Esophagus muscularis mucosa (tissue), 4 donors: ENCODE results near the gene KLC1. TPM values are rescaled to one million over a fixed set of nuclear protein-coding genes. Genes with fewer than 3 reads are reported as not detected.

Experiments
- DNase-seq: peaks from one replicate; pipeline ENCODE4 v3.0.0-alpha.2; 2017; ENCODE audit errors: extremely low spot score
- H3K27ac ChIP-seq, 4 donors: fragments of 200-600 bp; sonication (generic); replicated peaks in 1 of 4; 1 replicate in 3 of 4; 2 replicates in 1 of 4; pipeline ENCODE4 v1.5.1; 2016 to 2019; ENCODE audit warnings: mild to moderate bottlenecking in 1 of 4
- H3K27me3 ChIP-seq, 4 donors: fragments of 200-600 bp; sonication (generic); one replicate each; pipeline versions ENCODE4 v1.5.1 to v1.6.0; 2016 to 2019
- H3K36me3 ChIP-seq, 4 donors: fragments of 200-600 bp; sonication (generic); one replicate each; pipeline ENCODE4 v1.5.1; 2016 to 2019
- H3K4me1 ChIP-seq, 4 donors: fragments of 200-600 bp; sonication (generic); one replicate each; pipeline ENCODE4 v1.5.1; 2016 to 2019
- H3K4me3 ChIP-seq, 4 donors: fragments of 200-600 bp; sonication (generic); 1 replicate in 2 of 4; 2 replicates in 2 of 4; pipeline ENCODE4 v1.5.1; 2016 to 2019; ENCODE audit warnings: mild to moderate bottlenecking in 4 of 4, moderate library complexity in 1 of 4
- H3K9me3 ChIP-seq, 4 donors: fragments of 200-600 bp; sonication (generic); 1 replicate in 3 of 4; 2 replicates in 1 of 4; pipeline ENCODE4 v1.5.1; 2016 to 2019
- CTCF ChIP-seq, 3 experiments: fragments of 200-600 bp in 2 of 3; fragments of 450-650 bp in 1 of 3; sonication (generic) in 2 of 3; IDR thresholded peaks; one replicate each; pipeline ENCODE4 v1.5.1; 2017 to 2019; ENCODE audit warnings: antibody characterized with exemption in 3 of 3, mild to moderate bottlenecking in 2 of 3, moderate library complexity in 1 of 3
- EP300 ChIP-seq: sonication (generic); formaldehyde crosslinking; IDR thresholded peaks from one replicate; pipeline ENCODE4 v1.6.1; 2017; ENCODE audit warnings: antibody characterized with exemption
- POLR2A ChIP-seq: fragments of 450-650 bp; IDR thresholded peaks from one replicate; pipeline ENCODE4 v1.6.1; 2017; ENCODE audit warnings: antibody characterized with exemption, moderate library complexity, mild to moderate bottlenecking, low read depth
- POLR2AphosphoS5 ChIP-seq, 2 donors: sonication (generic); formaldehyde crosslinking; IDR thresholded peaks; one replicate each; pipeline ENCODE4 v1.6.1; 2017; ENCODE audit warnings: antibody characterized with exemption in 2 of 2
- WGBS: methylation state at CpG from one replicate; pipeline ENCODE4 v1.1.5; 2018; 5-methylcytosine and 5-hydroxymethylcytosine counted together
- intact Hi-C: fragments of 100-400 bp; cut with DNase I; formaldehyde crosslinking; loops from one replicate; pipeline ENCODE4 v1.15.1; 2023
- total RNA-seq, 4 donors: library from RNA; depleted of rRNA; stranded (reverse); fragments of >200 nt; gene quantifications; one replicate each; pipeline versions ENCODE4 v1.1.0 to v1.2.1, GENCODE V29; 2016

KLC1 gene
- total RNA-seq, 4 donors from 2014 or later = 285 to 343 (median 312) TPM

DNA sequence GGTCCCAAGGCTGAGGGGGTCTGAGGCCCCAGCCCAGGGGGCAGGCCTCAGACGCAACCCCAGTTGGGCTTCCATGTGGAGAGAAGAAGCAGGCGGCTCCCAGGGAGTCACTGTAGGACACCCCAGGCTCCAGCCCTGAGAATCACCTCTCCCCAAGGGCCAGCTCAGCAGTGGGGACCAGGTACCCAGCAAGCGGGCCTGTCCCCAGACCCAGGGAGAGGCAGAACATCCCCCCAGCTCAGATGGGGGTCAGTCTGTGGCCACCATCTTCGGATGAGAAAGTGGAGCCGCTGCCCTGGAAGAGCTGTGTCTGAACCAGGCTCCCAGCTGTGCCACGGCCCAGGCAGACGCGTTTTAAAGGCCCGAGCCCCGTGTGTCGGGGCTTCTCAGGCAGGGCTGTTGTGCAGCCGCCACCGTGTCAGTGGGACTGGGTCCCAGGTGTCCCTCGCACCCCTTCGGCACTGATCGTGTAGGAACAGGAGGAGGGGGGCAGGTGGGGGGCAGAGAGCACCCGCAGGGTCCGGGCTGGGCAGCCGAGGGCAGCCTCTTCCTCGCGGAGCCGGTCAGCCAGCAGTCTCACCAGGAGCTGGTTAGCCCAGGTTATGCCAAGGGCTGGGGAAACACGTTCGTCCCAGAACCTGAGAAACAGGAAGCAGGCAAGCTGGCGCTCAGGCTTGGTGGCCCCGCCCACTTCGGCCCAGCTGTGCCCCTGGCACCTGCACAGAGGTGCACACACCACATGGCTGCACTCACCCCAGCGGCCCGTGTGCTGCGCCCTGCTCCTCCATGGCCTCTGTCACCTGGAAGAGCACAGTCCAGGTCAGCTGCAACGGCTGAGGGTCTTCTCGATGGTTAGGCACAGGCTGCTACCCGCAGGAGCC lies 69.6 kb downstream of the KLC1 start:
- H3K9me3 ChIP-seq = no peaks in the 10 kb centered on the region
- peaks cover 57 to 85% (median 74%) of the 10 kb centered on the region in 4 donors for H3K4me1 ChIP-seq
- 65% methylated on average over 11 of the region's 33 CpGs for WGBS
- TF ChIP-seq CTCF (IDR thresholded peaks at IDR 0.05) (no peak), EP300 (no peak), POLR2A (no peak), POLR2AphosphoS5 (IDR thresholded peaks at IDR 0.05) (no peak)
- H3K36me3 ChIP-seq = peaks cover 29 to 79% (median 74%) of the 10 kb centered on the region in 4 donors
- intact Hi-C loops = no loop called here
- DNase-seq = no peak
- peak overlapping the region; percentile 62 to 82 (median 72) for H3K27ac ChIP-seq
- H3K4me3 ChIP-seq = no peak overlapping the region
- H3K27me3 ChIP-seq = no peaks in the 10 kb centered on the region

DNA sequence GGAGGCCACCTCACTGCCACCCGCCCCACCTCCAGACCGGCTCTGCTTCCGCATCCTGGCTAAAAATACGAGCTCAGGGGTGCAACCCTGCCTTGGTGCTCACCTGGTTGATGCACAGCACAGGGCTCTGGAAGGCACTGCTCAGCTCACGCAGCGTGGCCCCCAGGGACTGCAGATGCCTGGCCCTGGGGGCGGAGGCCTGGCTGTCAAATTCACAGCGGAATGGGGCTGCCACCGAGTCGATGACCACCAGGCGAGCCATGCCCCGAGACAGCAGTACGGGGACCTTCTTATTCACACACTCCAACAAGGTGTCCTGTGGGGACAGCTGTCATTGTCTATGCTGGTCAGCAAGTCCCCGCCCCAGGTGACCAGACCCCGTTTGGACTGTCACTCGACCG lies 70.2 kb downstream of the KLC1 start:
- Histone ChIP-seq H3K4me3 (no peak overlapping the region), H3K4me1 (peaks cover 57 to 87% (median 75%) of the 10 kb centered on the region in 4 donors), H3K9me3 (no peaks in the 10 kb centered on the region), H3K36me3 (peaks cover 27 to 79% (median 74%) of the 10 kb centered on the region in 4 donors), H3K27me3 (no peaks in the 10 kb centered on the region), H3K27ac (peak overlapping the region in 1 of 4 donors; percentile 73)
- TF ChIP-seq POLR2A = no peak
- no peak for TF ChIP-seq EP300
- TF ChIP-seq POLR2AphosphoS5 (IDR thresholded peaks at IDR 0.05) = no peak
- TF ChIP-seq CTCF (IDR thresholded peaks at IDR 0.05) = no peak
- 91% methylated on average over 13 of the region's 17 CpGs for WGBS
- no peak for DNase-seq
- intact Hi-C loops = no loop called here

DNA sequence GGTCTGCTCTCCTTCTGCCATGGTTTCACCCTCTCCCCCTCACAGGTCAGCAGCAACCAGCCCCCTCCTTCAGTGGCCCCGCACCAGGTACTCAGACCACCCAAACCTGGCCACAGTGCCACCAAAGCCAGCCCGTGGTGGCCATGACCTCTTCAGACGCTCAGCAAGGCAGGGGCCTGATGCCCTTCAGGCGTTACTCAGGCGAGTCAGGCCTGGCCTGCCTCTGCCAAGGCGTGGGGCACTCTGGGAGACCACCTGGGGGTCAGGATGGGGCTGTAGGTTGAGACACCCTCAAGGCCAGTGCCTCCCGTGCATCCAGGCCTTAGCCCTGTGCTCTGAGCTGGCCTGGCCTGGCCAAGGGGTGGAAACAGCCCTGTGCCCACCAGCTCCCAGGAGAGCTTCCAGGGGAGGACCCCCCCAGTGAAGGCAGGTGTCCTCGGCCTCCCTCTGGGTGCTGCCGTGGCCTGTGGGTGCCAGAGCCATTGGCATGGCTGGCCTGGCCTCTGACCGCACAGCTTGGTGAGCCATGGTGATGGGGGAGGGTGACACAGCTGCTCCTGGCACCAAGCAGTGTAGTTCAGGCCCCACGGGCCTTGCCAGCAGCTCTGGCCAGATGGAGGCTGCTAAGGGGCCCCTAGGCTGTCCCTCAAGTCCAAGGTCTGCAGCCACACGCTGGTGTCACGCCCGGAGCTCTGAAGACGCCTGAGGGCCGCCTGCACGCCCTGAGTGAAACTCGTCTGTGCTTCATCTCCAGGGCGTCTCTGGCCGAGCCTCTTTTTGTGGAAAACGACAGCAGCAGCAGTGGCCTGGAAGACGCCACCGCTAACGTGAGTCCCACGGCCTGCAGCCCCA lies 71.1 kb downstream of the KLC1 start:
- TF ChIP-seq POLR2AphosphoS5 (IDR thresholded peaks at IDR 0.05) = no peak
- TF ChIP-seq POLR2A = no peak
- TF ChIP-seq EP300 = no peak
- TF ChIP-seq CTCF (IDR thresholded peaks at IDR 0.05) = no peak
- H3K27me3 ChIP-seq = no peaks in the 10 kb centered on the region
- peak overlapping the region in 1 of 4 donors; percentile 1 for H3K27ac ChIP-seq
- peaks cover 26 to 80% (median 75%) of the 10 kb centered on the region in 4 donors for H3K36me3 ChIP-seq
- intact Hi-C loops = no loop called here
- H3K4me1 ChIP-seq = peaks cover 61 to 88% (median 76%) of the 10 kb centered on the region in 4 donors
- WGBS = 93% methylated on average over 6 of the region's 25 CpGs
- no peak for DNase-seq
- H3K9me3 ChIP-seq = no peaks in the 10 kb centered on the region
- no peak overlapping the region for H3K4me3 ChIP-seq

DNA sequence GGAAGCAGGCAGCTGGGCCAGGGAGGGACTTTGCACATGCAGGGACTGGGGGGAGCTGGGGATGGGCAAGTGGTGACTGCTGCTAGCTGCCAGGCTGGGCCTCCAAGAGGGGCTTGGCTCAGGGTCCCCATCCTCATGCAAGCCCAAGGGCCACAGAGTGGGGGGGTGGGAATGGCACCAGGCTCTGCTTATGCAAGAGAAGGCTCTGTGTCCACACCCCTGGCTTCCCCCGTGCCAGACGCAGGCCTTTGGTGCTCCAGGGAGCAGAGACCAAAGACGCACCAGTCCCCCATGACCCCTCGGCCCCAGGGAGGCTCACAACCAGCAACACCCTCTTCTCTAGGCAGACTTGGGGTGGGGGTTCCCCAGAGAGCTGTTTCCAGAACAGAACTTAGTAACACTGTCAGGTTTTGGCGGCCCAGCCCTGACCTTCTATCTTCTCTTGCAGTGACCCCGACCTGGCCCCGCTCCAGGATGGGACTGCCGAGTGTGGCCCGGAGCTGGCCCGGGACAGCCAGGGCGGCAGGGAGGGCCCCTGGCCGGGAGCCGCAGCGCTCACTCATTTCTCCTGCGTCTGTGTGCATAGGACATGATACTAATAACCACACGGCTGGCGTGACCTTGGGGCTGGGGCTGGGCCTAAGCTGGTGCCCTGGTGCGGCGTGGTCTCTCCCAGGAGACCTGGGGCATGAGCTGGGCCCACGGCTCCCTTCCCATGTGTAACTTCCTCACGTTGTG lies 71.9 kb downstream of the KLC1 start:
- H3K27ac ChIP-seq = no peak overlapping the region

More for the DNA sequence above, 71.9 kb downstream of the KLC1 start:
- H3K4me1 ChIP-seq = peaks cover 58 to 88% (median 72%) of the 10 kb centered on the region in 4 donors
- H3K4me3 ChIP-seq = no peak overlapping the region
- intact Hi-C loops = no loop called here
- H3K36me3 ChIP-seq = peaks cover 26 to 87% (median 79%) of the 10 kb centered on the region in 4 donors
- TF ChIP-seq CTCF (IDR thresholded peaks at IDR 0.05) (no peak), POLR2A (no peak), POLR2AphosphoS5 (IDR thresholded peaks at IDR 0.05) (no peak), EP300 (no peak)
- no peaks in the 10 kb centered on the region for H3K27me3 ChIP-seq
- no peak for DNase-seq
- no peaks in the 10 kb centered on the region for H3K9me3 ChIP-seq
- 61% methylated on average over 8 of the region's 21 CpGs for WGBS
